Mesendoderm (in vitro differentiated cells): Measurements from ENCODE around the gene PMM2.

Experiments
- DNase-seq: peaks from one replicate; pipeline ENCODE4 v3.0.0; 2013
- H2AK5ac ChIP-seq: 2 replicates; pipeline ENCODE4 v1.6.1; 2013; ENCODE audit warnings: low read length, inconsistent platforms
- H2BK120ac ChIP-seq: 2 replicates; pipeline ENCODE4 v1.6.1; 2013; ENCODE audit warnings: low read depth, mild to moderate bottlenecking, low read length, moderate library complexity, mixed read lengths
- H2BK15ac ChIP-seq: replicated peaks from 2 replicates; pipeline ENCODE4 v1.6.1; 2013; ENCODE audit warnings: low read depth, mild to moderate bottlenecking, moderate library complexity
- H2BK5ac ChIP-seq: 2 replicates; pipeline ENCODE4 v1.6.1; 2013; ENCODE audit warnings: low read length, inconsistent platforms
- H3K18ac ChIP-seq: 2 replicates; pipeline ENCODE4 v1.6.1; 2013; ENCODE audit warnings: mild to moderate bottlenecking, low read length, mixed read lengths
- H3K23ac ChIP-seq: one replicate; pipeline ENCODE4 v1.6.1; 2013; ENCODE audit warnings: low read length
- H3K27ac ChIP-seq: 2 replicates; pipeline ENCODE4 v1.5.1; 2013; ENCODE audit warnings: low read depth, mild to moderate bottlenecking, inconsistent platforms, low read length, moderate library complexity
- H3K27me3 ChIP-seq: 2 replicates; pipeline ENCODE4 v1.6.1; 2013; ENCODE audit warnings: low read length, control low read depth, mild to moderate bottlenecking, inconsistent platforms; ENCODE audit not compliant: insufficient read depth, poor library complexity
- H3K36me3 ChIP-seq: 2 replicates; pipeline ENCODE4 v1.6.1; 2013; ENCODE audit warnings: low read length, inconsistent platforms; ENCODE audit not compliant: control insufficient read depth, insufficient read depth
- H3K4ac ChIP-seq: one replicate; pipeline ENCODE4 v1.6.1; 2013; ENCODE audit warnings: low read depth, mild to moderate bottlenecking, low read length, moderate library complexity
- H3K4me1 ChIP-seq: 2 replicates; pipeline ENCODE4 v1.6.1; 2013; ENCODE audit warnings: low read depth, low read length, inconsistent platforms; ENCODE audit not compliant: control insufficient read depth
- H3K4me2 ChIP-seq: 2 replicates; pipeline ENCODE4 v1.6.1; 2013; ENCODE audit warnings: low read length
- H3K4me3 ChIP-seq: 2 replicates; pipeline ENCODE4 v1.5.1; 2013; ENCODE audit warnings: mild to moderate bottlenecking, low read length
- H3K56ac ChIP-seq: one replicate; pipeline ENCODE4 v1.6.1; 2013; ENCODE audit warnings: low read length
- H3K79me1 ChIP-seq: 2 replicates; pipeline ENCODE4 v1.6.1; 2013; ENCODE audit warnings: low read length, inconsistent platforms
- H3K79me2 ChIP-seq: 2 replicates; pipeline ENCODE4 v1.6.1; 2013; ENCODE audit warnings: mild to moderate bottlenecking, low read length; ENCODE audit not compliant: control insufficient read depth, insufficient read depth
- H3K9ac ChIP-seq: 2 replicates; pipeline ENCODE4 v1.6.1; 2013; ENCODE audit warnings: low read length, inconsistent platforms
- H4K5ac ChIP-seq: one replicate; pipeline ENCODE4 v1.6.1; 2013; ENCODE audit warnings: low read length
- H4K8ac ChIP-seq: one replicate; pipeline ENCODE4 v1.6.1; 2013; ENCODE audit warnings: low read depth, mild to moderate bottlenecking, control low read depth, low read length, moderate library complexity
- WGBS: extraction: QIAGEN DNeasy Blood & Tissue Kit; methylation state at CpG from one replicate; pipeline ENCODE4 v1.1.7; 2013; ENCODE audit warnings: low lambda C conversion rate, missing lambda C conversion rate; ENCODE audit not compliant: insufficient coverage; ENCODE audit errors: extremely low coverage; 5-methylcytosine and 5-hydroxymethylcytosine counted together

PMM2 gene

GRCh38 chr16:8812162-8812843 lies 14.7 kb downstream of the PMM2 start:
- H3K4me1 ChIP-seq: no peaks in the 10 kb centered on the region
- WGBS: no CpG with 5 or more reads among the region's 12 CpGs
- H3K4me3 ChIP-seq: no peak overlapping the region
- no peak overlapping the region for H3K4me2 ChIP-seq
- no peaks in the 10 kb centered on the region for H3K27me3 ChIP-seq
- H3K27ac ChIP-seq: no peak overlapping the region
- H3K4ac ChIP-seq: no peak overlapping the region
- H2BK120ac ChIP-seq: no peak overlapping the region
- H3K36me3 ChIP-seq: peaks cover 13% of the 10 kb centered on the region
- no peak overlapping the region for H4K5ac ChIP-seq
- no peaks in the 10 kb centered on the region for H3K79me1 ChIP-seq
- H2BK5ac ChIP-seq: no peak overlapping the region
- H3K23ac ChIP-seq: no peak overlapping the region
- no peak overlapping the region for H3K18ac ChIP-seq
- no peak overlapping the region for H2AK5ac ChIP-seq
- no peak for DNase-seq
- no peaks in the 10 kb centered on the region for H3K79me2 ChIP-seq
- no peak overlapping the region for H3K56ac ChIP-seq
- no peak overlapping the region for H2BK15ac ChIP-seq
- no peak overlapping the region for H4K8ac ChIP-seq
- no peak overlapping the region for H3K9ac ChIP-seq

GRCh38 chr16:8814095-8814806 lies 16.6 kb downstream of the PMM2 start:
- Histone ChIP-seq H3K4me2 (no peak overlapping the region), H4K8ac (no peak overlapping the region), H3K79me2 (no peaks in the 10 kb centered on the region), H2BK15ac (no peak overlapping the region), H2BK120ac (no peak overlapping the region), H3K56ac (no peak overlapping the region), H3K9ac (no peak overlapping the region), H3K36me3 (peaks cover 11% of the 10 kb centered on the region), H3K4me1 (peaks cover 3% of the 10 kb centered on the region), H4K5ac (no peak overlapping the region), H3K18ac (no peak overlapping the region), H3K23ac (no peak overlapping the region), H3K27me3 (no peaks in the 10 kb centered on the region), H2BK5ac (no peak overlapping the region), H2AK5ac (no peak overlapping the region), H3K4ac (no peak overlapping the region), H3K4me3 (no peak overlapping the region), H3K79me1 (no peaks in the 10 kb centered on the region), H3K27ac (no peak overlapping the region)
- DNase-seq: no peak
- WGBS: no CpG with 5 or more reads among the region's 14 CpGs

GRCh38 chr16:8816967-8817655 lies 19.5 kb downstream of the PMM2 start:
- H3K4ac ChIP-seq: no peak overlapping the region
- no peak overlapping the region for H3K27ac ChIP-seq
- peaks cover 15% of the 10 kb centered on the region for H3K36me3 ChIP-seq
- no peak overlapping the region for H3K23ac ChIP-seq
- H3K79me2 ChIP-seq: no peaks in the 10 kb centered on the region
- H2AK5ac ChIP-seq: no peak overlapping the region
- no CpG with 5 or more reads among the region's 6 CpGs for WGBS
- H2BK120ac ChIP-seq: no peak overlapping the region
- no peak overlapping the region for H3K18ac ChIP-seq
- no peak overlapping the region for H2BK5ac ChIP-seq
- no peak overlapping the region for H4K8ac ChIP-seq
- H3K56ac ChIP-seq: no peak overlapping the region
- H3K4me1 ChIP-seq: peaks cover 3% of the 10 kb centered on the region
- H3K79me1 ChIP-seq: peaks cover 4% of the 10 kb centered on the region
- no peak overlapping the region for H3K4me2 ChIP-seq
- H3K9ac ChIP-seq: no peak overlapping the region
- no peak for DNase-seq
- H3K27me3 ChIP-seq: no peaks in the 10 kb centered on the region
- no peak overlapping the region for H4K5ac ChIP-seq
- no peak overlapping the region for H2BK15ac ChIP-seq
- no peak overlapping the region for H3K4me3 ChIP-seq

GRCh38 chr16:8818504-8819270 lies 21.0 kb downstream of the PMM2 start:
- Histone ChIP-seq H3K9ac (no peak overlapping the region), H4K8ac (no peak overlapping the region), H3K27ac (no peak overlapping the region), H3K4me3 (no peak overlapping the region), H3K36me3 (peaks cover 10% of the 10 kb centered on the region), H3K4ac (no peak overlapping the region), H3K27me3 (no peaks in the 10 kb centered on the region), H2BK15ac (no peak overlapping the region), H2BK5ac (no peak overlapping the region), H3K18ac (no peak overlapping the region), H3K79me2 (no peaks in the 10 kb centered on the region), H3K56ac (no peak overlapping the region), H3K4me2 (no peak overlapping the region), H3K23ac (no peak overlapping the region), H4K5ac (no peak overlapping the region), H3K4me1 (peaks cover 3% of the 10 kb centered on the region), H3K79me1 (peaks cover 4% of the 10 kb centered on the region), H2AK5ac (no peak overlapping the region), H2BK120ac (no peak overlapping the region)
- DNase-seq: peak; percentile 40
- no CpG with 5 or more reads among the region's 10 CpGs for WGBS

- H2BK5ac ChIP-seq: no peak overlapping the region
- no peak overlapping the region for H3K27ac ChIP-seq
- peaks cover 4% of the 10 kb centered on the region for H3K79me1 ChIP-seq
- no peak overlapping the region for H3K56ac ChIP-seq
- H3K4me1 ChIP-seq: peaks cover 3% of the 10 kb centered on the region
- no peak overlapping the region for H3K4ac ChIP-seq
- no peak overlapping the region for H3K23ac ChIP-seq
- no peaks in the 10 kb centered on the region for H3K27me3 ChIP-seq
- WGBS: no CpG with 5 or more reads among the region's 6 CpGs
- no peak overlapping the region for H3K4me2 ChIP-seq
- H3K18ac ChIP-seq: no peak overlapping the region
- no peak overlapping the region for H4K5ac ChIP-seq
- no peak overlapping the region for H4K8ac ChIP-seq
- H3K36me3 ChIP-seq: peaks cover 7% of the 10 kb centered on the region
- no peak overlapping the region for H2BK15ac ChIP-seq
- H3K79me2 ChIP-seq: no peaks in the 10 kb centered on the region
- H2BK120ac ChIP-seq: no peak overlapping the region
- no peak for DNase-seq
- H3K9ac ChIP-seq: no peak overlapping the region
- H3K4me3 ChIP-seq: no peak overlapping the region
- H2AK5ac ChIP-seq: no peak overlapping the region
Measured at GRCh38 chr16:8819411-8820034, 21.9 kb downstream of the PMM2 start.
